ENCODE results near the gene UBE3B. TPM values are rescaled to one million over a fixed set of nuclear protein-coding genes. Genes with fewer than 3 reads are reported as not detected.
A peak's percentile ranks its signal among the peaks of the same experiment; 100 is the strongest.

UBE3B gene
- total RNA-seq, 1 experiment from 2014 or later: 48.0 TPM

DNA sequence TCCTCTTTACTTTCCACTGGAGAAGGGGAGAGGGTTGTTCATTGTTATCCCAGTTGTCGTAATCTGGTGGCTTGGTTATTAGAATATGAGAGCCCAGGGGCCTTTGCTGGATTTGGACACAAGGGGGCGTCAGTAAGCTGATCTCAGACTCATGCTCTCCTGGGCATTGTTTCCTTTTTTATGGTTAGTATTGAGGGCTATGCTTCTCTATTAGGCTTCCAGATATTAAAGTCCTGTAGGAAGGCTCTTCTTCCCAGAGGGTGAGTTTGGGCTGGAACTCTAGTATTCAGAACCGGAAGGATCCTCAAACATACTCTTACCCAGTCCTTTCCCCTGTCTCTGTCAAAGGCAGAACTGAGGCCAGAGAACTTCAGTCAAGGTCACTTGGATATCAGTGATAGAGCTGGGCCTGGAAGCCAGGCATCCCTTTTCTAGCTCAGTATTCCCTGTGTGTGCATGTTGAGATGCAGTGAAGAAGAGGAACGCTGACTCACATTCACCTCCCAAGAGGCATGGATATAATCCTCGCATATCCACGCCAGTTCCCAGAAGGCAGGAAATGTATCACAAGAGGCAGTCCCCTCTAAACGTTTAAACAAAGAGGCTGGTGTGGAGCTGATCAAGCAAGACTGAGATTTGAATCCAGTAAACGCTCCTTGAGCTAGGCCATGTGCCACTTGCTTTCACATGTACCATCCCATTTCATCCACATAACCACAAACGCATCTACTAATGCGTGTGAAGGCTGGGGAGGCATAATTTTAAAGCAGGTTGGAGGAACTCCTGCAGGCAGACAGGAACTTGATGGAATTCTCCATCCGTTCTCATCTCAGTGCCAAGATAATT lies 41.6 kb downstream of the UBE3B start:
- POLR2A ChIA-PET (ENCODE audit: unreplicated experiment): no interaction called here
- H3K4me3 ChIP-seq: no peak overlapping the region
- no peak overlapping the region for H3K27ac ChIP-seq
- CTCF ChIA-PET: interaction anchor here (0.5 kb wide), 1 partner anchor 35 kb away, joined by 3 read pairs; no protein-coding TSS in a partner anchor
- H3K27me3 ChIP-seq (ENCODE audit: insufficient read depth, low read depth): no peaks in the 10 kb centered on the region
- H4K20me1 ChIP-seq (ENCODE audit: insufficient read depth): no peaks in the 10 kb centered on the region
- TF ChIP-seq EZH2 (IDR thresholded peaks at IDR 0.05; ENCODE audit: low read depth): no peak
- TF ChIP-seq, protein P1, sequence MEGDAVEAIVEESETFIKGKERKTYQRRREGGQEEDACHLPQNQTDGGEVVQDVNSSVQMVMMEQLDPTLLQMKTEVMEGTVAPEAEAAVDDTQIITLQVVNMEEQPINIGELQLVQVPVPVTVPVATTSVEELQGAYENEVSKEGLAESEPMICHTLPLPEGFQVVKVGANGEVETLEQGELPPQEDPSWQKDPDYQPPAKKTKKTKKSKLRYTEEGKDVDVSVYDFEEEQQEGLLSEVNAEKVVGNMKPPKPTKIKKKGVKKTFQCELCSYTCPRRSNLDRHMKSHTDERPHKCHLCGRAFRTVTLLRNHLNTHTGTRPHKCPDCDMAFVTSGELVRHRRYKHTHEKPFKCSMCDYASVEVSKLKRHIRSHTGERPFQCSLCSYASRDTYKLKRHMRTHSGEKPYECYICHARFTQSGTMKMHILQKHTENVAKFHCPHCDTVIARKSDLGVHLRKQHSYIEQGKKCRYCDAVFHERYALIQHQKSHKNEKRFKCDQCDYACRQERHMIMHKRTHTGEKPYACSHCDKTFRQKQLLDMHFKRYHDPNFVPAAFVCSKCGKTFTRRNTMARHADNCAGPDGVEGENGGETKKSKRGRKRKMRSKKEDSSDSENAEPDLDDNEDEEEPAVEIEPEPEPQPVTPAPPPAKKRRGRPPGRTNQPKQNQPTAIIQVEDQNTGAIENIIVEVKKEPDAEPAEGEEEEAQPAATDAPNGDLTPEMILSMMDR (conservative IDR thresholded peaks at IDR 0.05): peak; percentile 93
- no peaks in the 10 kb centered on the region for H3K9me3 ChIP-seq (ENCODE audit: insufficient read depth, low read depth)
- no peaks in the 10 kb centered on the region for H3K4me1 ChIP-seq (replicated peaks; ENCODE audit: insufficient read depth)
- H3K4me2 ChIP-seq: no peak overlapping the region
- peak in 1 of 2 experiments; percentile 57 for DNase-seq
- no TSS peak for BruUV-seq (replicated peaks)
- H3K79me2 ChIP-seq (ENCODE audit: low read depth): no peaks in the 10 kb centered on the region
- intact Hi-C loops (cut with micrococcal nuclease; ENCODE audit: unreplicated experiment): loop anchor here (1.0 to 2.0 kb wide), 3 partner anchors 78 to 256 kb away; no protein-coding TSS in a partner anchor
- no peak overlapping the region for H2AFZ ChIP-seq
- no peaks in the 10 kb centered on the region for H3F3A ChIP-seq (ENCODE audit: insufficient read depth, low read depth)
- no peaks in the 10 kb centered on the region for H3K9me2 ChIP-seq (ENCODE audit: insufficient read depth)
- H3K36me3 ChIP-seq (ENCODE audit: low read depth): no peaks in the 10 kb centered on the region

DNA sequence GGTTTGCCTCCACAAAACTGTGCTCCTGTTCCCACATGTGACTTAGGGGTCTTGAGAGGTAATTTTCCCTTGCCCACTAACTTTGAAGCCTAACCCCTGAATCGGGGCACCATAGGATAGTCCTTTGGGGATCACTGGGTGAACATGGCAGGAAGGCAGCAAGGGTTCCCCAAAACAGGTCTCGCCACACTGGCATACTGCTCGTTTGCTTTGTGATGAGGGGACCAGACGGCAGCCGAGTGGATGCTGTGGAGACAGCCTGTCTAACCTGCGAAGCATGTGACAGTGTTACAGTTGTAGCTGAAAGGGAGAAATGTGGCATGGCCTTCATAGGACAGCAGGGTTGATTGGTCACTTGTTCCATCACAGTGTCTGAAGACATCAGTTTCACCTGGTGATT lies 42.4 kb downstream of the UBE3B start:
- POLR2A ChIA-PET (ENCODE audit: unreplicated experiment): no interaction called here
- H3K79me2 ChIP-seq (ENCODE audit: low read depth): no peaks in the 10 kb centered on the region
- DNase-seq: no peak
- no peaks in the 10 kb centered on the region for H3K4me1 ChIP-seq (replicated peaks; ENCODE audit: insufficient read depth)
- no peak overlapping the region for H3K27ac ChIP-seq
- H3K4me2 ChIP-seq: no peak overlapping the region
- TF ChIP-seq, protein P1 (conservative IDR thresholded peaks at IDR 0.05): no peak
- TF ChIP-seq EZH2 (IDR thresholded peaks at IDR 0.05; ENCODE audit: low read depth): no peak
- H3K27me3 ChIP-seq (ENCODE audit: insufficient read depth, low read depth): no peaks in the 10 kb centered on the region
- no peak overlapping the region for H3K4me3 ChIP-seq
- H3K9me2 ChIP-seq (ENCODE audit: insufficient read depth): no peaks in the 10 kb centered on the region
- no peaks in the 10 kb centered on the region for H3F3A ChIP-seq (ENCODE audit: insufficient read depth, low read depth)
- BruUV-seq (replicated peaks): no TSS peak
- CTCF ChIA-PET: no interaction called here
- no peak overlapping the region for H2AFZ ChIP-seq
- H3K36me3 ChIP-seq (ENCODE audit: low read depth): no peaks in the 10 kb centered on the region
- H4K20me1 ChIP-seq (ENCODE audit: insufficient read depth): no peaks in the 10 kb centered on the region
- no peaks in the 10 kb centered on the region for H3K9me3 ChIP-seq (ENCODE audit: insufficient read depth, low read depth)
- intact Hi-C loops (cut with micrococcal nuclease; ENCODE audit: unreplicated experiment): loop anchor here (1.0 to 2.0 kb wide), 2 partner anchors 78 to 87 kb away; no protein-coding TSS in a partner anchor

GRCh38 chr12:109521831-109522230 lies 44.4 kb downstream of the UBE3B start:
- H3K27ac ChIP-seq: no peak overlapping the region
- BruUV-seq (replicated peaks): no TSS peak
- DNase-seq: no peak
- intact Hi-C loops (cut with micrococcal nuclease; ENCODE audit: unreplicated experiment): no loop called here
- TF ChIP-seq, protein P1 (conservative IDR thresholded peaks at IDR 0.05): no peak
- no peak for TF ChIP-seq EZH2 (IDR thresholded peaks at IDR 0.05; ENCODE audit: low read depth)
- H3K27me3 ChIP-seq (ENCODE audit: insufficient read depth, low read depth): no peaks in the 10 kb centered on the region
- no peak overlapping the region for H2AFZ ChIP-seq
- ChIA-PET POLR2A (ENCODE audit: unreplicated experiment) (no interaction called here), CTCF (no interaction called here)
- H3K9me3 ChIP-seq (ENCODE audit: insufficient read depth, low read depth): no peaks in the 10 kb centered on the region
- no peaks in the 10 kb centered on the region for H3K79me2 ChIP-seq (ENCODE audit: low read depth)
- no peak overlapping the region for H3K4me3 ChIP-seq
- H3K4me1 ChIP-seq (replicated peaks; ENCODE audit: insufficient read depth): no peaks in the 10 kb centered on the region
- no peaks in the 10 kb centered on the region for H3K9me2 ChIP-seq (ENCODE audit: insufficient read depth)
- H3K36me3 ChIP-seq (ENCODE audit: low read depth): no peaks in the 10 kb centered on the region
- no peaks in the 10 kb centered on the region for H4K20me1 ChIP-seq (ENCODE audit: insufficient read depth)
- no peaks in the 10 kb centered on the region for H3F3A ChIP-seq (ENCODE audit: insufficient read depth, low read depth)
- H3K4me2 ChIP-seq: no peak overlapping the region

Data from PC-9 (cell line).